ENCODE data around the gene ADCY2.

GRCh38 chr5:7668161-7668560, 272.2 kb downstream of the ADCY2 start:
- TF ChIP-seq EZH2phosphoT487 (IDR thresholded peaks at IDR 0.05; ENCODE audit: borderline replicate concordance, low read depth, low read length) (no peak), CTCF (conservative IDR thresholded peaks at IDR 0.05; ENCODE audit: low read length) (no peak)

Data from OCI-LY7 (cell line).